ENCODE data around the gene OR8S1. TPM values are rescaled to one million over a fixed set of nuclear protein-coding genes. Genes with fewer than 3 reads are reported as not detected.

Gene OR8S1
- total RNA-seq, 1 experiment from 2014 or later: not detected

- TF ChIP-seq REST (IDR thresholded peaks at IDR 0.05; ENCODE audit: low read depth) (no peak), POLR2A (IDR thresholded peaks at IDR 0.05; ENCODE audit: borderline replicate concordance, extremely low read depth, insufficient read depth, insufficient read length) (no peak), SRF (IDR thresholded peaks at IDR 0.05; ENCODE audit: low read depth) (no peak), ZBTB33 (IDR thresholded peaks at IDR 0.05; ENCODE audit: extremely low read depth, insufficient replicate concordance, low read length) (no peak), TCF7L2 (IDR thresholded peaks at IDR 0.05; ENCODE audit: borderline replicate concordance, extremely low read depth, insufficient read depth, insufficient read length) (no peak), EGR1 (IDR thresholded peaks at IDR 0.05; ENCODE audit: low read depth) (no peak), YY1 (IDR thresholded peaks at IDR 0.05; ENCODE audit: extremely low read depth, insufficient replicate concordance, low read depth, low read length) (no peak), SP1 (IDR thresholded peaks at IDR 0.05; ENCODE audit: low read depth) (no peak), POLR2AphosphoS5 (IDR thresholded peaks at IDR 0.05; ENCODE audit: low read depth, low read length) (no peak), ATF3 (IDR thresholded peaks at IDR 0.05) (no peak), EZH2phosphoT487 (IDR thresholded peaks at IDR 0.05; ENCODE audit: borderline replicate concordance) (no peak)
- CTCF ChIA-PET: no interaction called here
- ATAC-seq (no peak), DNase-seq (ENCODE audit: low read depth, low spot score) (no peak)
- BruUV-seq (replicated peaks): no TSS peak
- no peaks in the 10 kb centered on the region for H3K36me3 ChIP-seq (ENCODE audit: control insufficient read depth in 1 of 2, insufficient read depth in 2 of 2, low read length in 2 of 2)
- POLR2A ChIA-PET: no interaction called here
- H3K9ac ChIP-seq (ENCODE audit: low read length): no peak overlapping the region
- H2AFZ ChIP-seq (ENCODE audit: low read depth, low read length, poor library complexity, severe bottlenecking): no peak overlapping the region
- no peaks in the 10 kb centered on the region for H3K79me2 ChIP-seq (ENCODE audit: insufficient read depth, low read length)
- H3K4me1 ChIP-seq (ENCODE audit: control insufficient read depth in 1 of 2, insufficient read depth in 2 of 2, low read length in 2 of 2): peaks cover 4 to 10% of the 10 kb centered on the region in 2 experiments; a peak in 3 of 4 replicates
- H3K4me2 ChIP-seq (ENCODE audit: low read length): no peak overlapping the region
- intact Hi-C loops (cut with micrococcal nuclease): no loop called here
- RAD21 ChIA-PET (ENCODE audit: low non-redundant PET in 1 of 2, low total read pairs in 2 of 2, uncharacterized antibody in 2 of 2, unreplicated experiment in 2 of 2): no interaction called here
- H3K4me3 ChIP-seq (replicated peaks in 1 of 2; ENCODE audit: low read depth in 1 of 2, low read length in 2 of 2): no peak overlapping the region
- no peaks in the 10 kb centered on the region for H3K9me2 ChIP-seq (ENCODE audit: insufficient read depth)
- H3K27ac ChIP-seq (ENCODE audit: low read depth, low read length): no peak overlapping the region
- no peaks in the 10 kb centered on the region; the same call in 1 of the 2 replicates for H4K20me1 ChIP-seq (ENCODE audit: insufficient read depth)
- H3K27me3 ChIP-seq (ENCODE audit: insufficient read depth, low read length): no peaks in the 10 kb centered on the region
- no peaks in the 10 kb centered on the region for H3K9me3 ChIP-seq (ENCODE audit: control insufficient read depth in 1 of 2, insufficient read depth in 1 of 2, low read depth in 1 of 2, low read length in 2 of 2)
Observed at GRCh38 chr12:48536602-48537001, 11.2 kb downstream of the OR8S1 start.

Measured in HCT116 (cell line).